ENCODE results near the gene AGBL5. TPM values are rescaled to one million over a fixed set of nuclear protein-coding genes. Genes with fewer than 3 reads are reported as not detected.
A peak's percentile ranks its signal among the peaks of the same experiment; 100 is the strongest.

The AGBL5 gene
- total and polyA plus RNA-seq, 9 of the 15 experiments (the other 6 are each of a cell fraction or from before 2014, with no cell fraction given), result 3.3 to 52.7 (median 26.2) TPM

DNA sequence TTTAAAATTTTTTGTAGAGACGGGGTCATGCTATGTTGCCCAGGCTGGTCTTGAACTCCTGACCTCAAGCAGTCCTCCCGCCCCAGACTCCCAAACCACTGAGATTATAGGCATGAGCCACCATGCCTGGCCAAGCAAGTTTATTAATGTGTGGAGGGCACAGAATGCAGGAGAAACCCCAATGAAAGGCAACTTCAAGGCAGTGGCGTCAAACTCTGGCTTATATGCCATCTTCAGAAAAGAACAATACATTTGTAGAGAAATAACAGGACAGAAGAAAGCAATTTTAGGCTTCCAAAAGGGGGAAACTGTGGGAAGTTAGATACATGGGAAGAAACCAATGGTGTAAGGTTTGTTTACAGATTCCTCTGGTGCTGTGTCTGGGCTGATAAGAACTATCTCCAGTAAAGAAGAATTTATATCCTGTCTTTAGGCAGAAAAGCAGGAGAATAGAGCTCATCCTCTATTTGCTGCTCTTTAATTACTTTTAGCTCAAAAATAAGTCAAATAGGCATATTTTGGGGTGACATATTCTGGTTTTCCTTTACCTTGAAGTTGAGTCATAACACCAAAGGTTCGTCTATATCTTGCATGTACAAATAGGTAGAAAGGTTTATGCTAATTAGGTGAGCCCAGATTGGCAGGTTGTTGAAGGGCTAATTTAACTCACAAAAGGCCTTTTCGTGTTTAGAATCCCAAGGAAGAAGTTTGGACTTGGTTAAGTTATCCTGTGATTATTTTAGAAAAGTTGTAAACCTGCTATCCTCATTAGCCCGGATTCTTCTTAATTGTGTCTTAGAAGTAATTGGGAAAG is 44.7 kb upstream of the AGBL5 start (continued):
- TF ChIP-seq, protein P1, sequence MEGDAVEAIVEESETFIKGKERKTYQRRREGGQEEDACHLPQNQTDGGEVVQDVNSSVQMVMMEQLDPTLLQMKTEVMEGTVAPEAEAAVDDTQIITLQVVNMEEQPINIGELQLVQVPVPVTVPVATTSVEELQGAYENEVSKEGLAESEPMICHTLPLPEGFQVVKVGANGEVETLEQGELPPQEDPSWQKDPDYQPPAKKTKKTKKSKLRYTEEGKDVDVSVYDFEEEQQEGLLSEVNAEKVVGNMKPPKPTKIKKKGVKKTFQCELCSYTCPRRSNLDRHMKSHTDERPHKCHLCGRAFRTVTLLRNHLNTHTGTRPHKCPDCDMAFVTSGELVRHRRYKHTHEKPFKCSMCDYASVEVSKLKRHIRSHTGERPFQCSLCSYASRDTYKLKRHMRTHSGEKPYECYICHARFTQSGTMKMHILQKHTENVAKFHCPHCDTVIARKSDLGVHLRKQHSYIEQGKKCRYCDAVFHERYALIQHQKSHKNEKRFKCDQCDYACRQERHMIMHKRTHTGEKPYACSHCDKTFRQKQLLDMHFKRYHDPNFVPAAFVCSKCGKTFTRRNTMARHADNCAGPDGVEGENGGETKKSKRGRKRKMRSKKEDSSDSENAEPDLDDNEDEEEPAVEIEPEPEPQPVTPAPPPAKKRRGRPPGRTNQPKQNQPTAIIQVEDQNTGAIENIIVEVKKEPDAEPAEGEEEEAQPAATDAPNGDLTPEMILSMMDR (IDR thresholded peaks at IDR 0.05 in 2 of 3, conservative IDR thresholded peaks at IDR 0.05 in 1 of 3; ENCODE audit: insufficient read depth in 2 of 3, low read depth in 1 of 3, low read length in 3 of 3), result no peak
- 0 out of 2 replicates have a peak, but pooled peaks have one; percentile 8 for TF ChIP-seq RAD51 (IDR thresholded peaks at IDR 0.05; ENCODE audit: borderline replicate concordance, low read depth)
- peak; percentile 88 for TF ChIP-seq CBFA2T3 (IDR thresholded peaks at IDR 0.05)
- 0 out of 2 replicates have a peak, but pooled peaks have one; percentile 30 for TF ChIP-seq EP400 (IDR thresholded peaks at IDR 0.05)
- no peak for TF ChIP-seq HINFP (tag; conservative IDR thresholded peaks at IDR 0.05; ENCODE audit: low read depth)
- no peak for TF ChIP-seq ZNF696 (CRISPR knock-in tag; conservative IDR thresholded peaks at IDR 0.05)
- peak; percentile 65; the same call in 1 of the 2 replicates for TF ChIP-seq CTBP1 (IDR thresholded peaks at IDR 0.05; ENCODE audit: borderline replicate concordance)
- TF ChIP-seq ZNF316 (IDR thresholded peaks at IDR 0.05), result peak; percentile 77
- peak; percentile 74; the same call in 1 of the 2 replicates for TF ChIP-seq PHTF2 (CRISPR knock-in tag; IDR thresholded peaks at IDR 0.05)
- no peak for TF ChIP-seq ZNF174 (CRISPR knock-in tag; IDR thresholded peaks at IDR 0.05)
- 0 out of 2 replicates have a peak, but pooled peaks have one; percentile 51 for TF ChIP-seq RREB1 (CRISPR knock-in tag; IDR thresholded peaks at IDR 0.05)
- TF ChIP-seq DLX4 (CRISPR knock-in tag; IDR thresholded peaks at IDR 0.05), result no peak
- TF ChIP-seq ZNF395 (CRISPR knock-in tag; IDR thresholded peaks at IDR 0.05), result peak; percentile 87
